ENCODE measurements around the gene ADGRG6. TPM values are rescaled to one million over a fixed set of nuclear protein-coding genes. Genes with fewer than 3 reads are reported as not detected.

ADGRG6 gene
- total and polyA plus RNA-seq, 2 of the 8 experiments (the other 6 are each of a cell fraction or from before 2014, with no cell fraction given): 1.1 to 6.2 TPM

DNA sequence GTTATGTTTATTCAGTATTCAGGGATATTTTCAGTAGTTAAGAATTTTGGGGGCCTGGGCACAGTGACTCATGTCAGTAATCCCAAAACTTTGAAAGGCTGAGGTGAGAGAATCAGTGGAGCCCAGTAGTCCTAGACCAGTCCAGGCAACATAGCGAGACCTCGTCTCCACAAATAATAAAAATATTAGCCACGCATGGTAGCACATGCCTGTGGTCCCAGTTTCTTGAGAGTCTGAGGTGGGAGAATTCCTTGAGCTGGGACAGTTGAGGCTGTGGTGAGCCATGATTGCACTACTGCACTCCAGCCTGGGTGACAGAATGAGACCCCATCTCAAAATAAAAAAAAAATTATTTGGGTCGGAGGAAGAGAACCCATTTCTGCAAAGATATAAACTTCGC lies 20.3 kb downstream of the ADGRG6 start:
- no peak overlapping the region for H2BK20ac ChIP-seq (ENCODE audit: low read length)
- H3K4me1 ChIP-seq (replicated peaks in 1 of 4; ENCODE audit: control insufficient read depth in 3 of 4, insufficient read depth in 4 of 4, low read length in 3 of 4): peaks cover 0 to 2% (median 0%) of the 10 kb centered on the region in 4 experiments; a peak in 1 of 7 replicates
- H3K27me3 ChIP-seq (replicated peaks in 1 of 4; ENCODE audit: control insufficient read depth in 3 of 4, extremely low read depth in 1 of 4, insufficient read depth in 3 of 4, low read length in 3 of 4): no peaks in the 10 kb centered on the region
- ChIA-PET CTCF (ENCODE audit: partially characterized antibody) (interaction anchor here (0.7 kb wide), 1 partner anchor 8 kb away, joined by 3 read pairs; no protein-coding TSS in a partner anchor), POLR2A (ENCODE audit: partially characterized antibody) (no interaction called here)
- H4K5ac ChIP-seq (ENCODE audit: insufficient read length, low read depth, low read length): no peak overlapping the region
- no peaks in the 10 kb centered on the region; the same call in 1 of the 2 replicates for H3K79me1 ChIP-seq (ENCODE audit: low read depth, low read length)
- no peak overlapping the region for H3K4ac ChIP-seq (replicated peaks; ENCODE audit: insufficient read length, low read depth, low read length)
- no peak overlapping the region for H4K91ac ChIP-seq (replicated peaks; ENCODE audit: insufficient read length, low read length)
- H3K9ac ChIP-seq (replicated peaks in 1 of 4; ENCODE audit: extremely low read depth in 1 of 4, low read depth in 3 of 4, low read length in 3 of 4): no peak overlapping the region
- no peak overlapping the region for H2BK12ac ChIP-seq (ENCODE audit: low read depth, low read length)
- H3K23me2 ChIP-seq (ENCODE audit: low read depth, low read length): no peaks in the 10 kb centered on the region
- 94% methylated on average over 5 of the region's 5 CpGs; no CpG with 5 or more reads in 1 of the 2 experiments for WGBS, 2 experiments (ENCODE audit: extremely low coverage in 1 of 2, insufficient coverage in 1 of 2, insufficient read length in 1 of 2, insufficient replicate concordance in 2 of 2, low coverage in 1 of 2, low lambda C conversion rate in 2 of 2, missing lambda C conversion rate in 1 of 2)
- no peak overlapping the region for H4K8ac ChIP-seq (ENCODE audit: extremely low read depth, insufficient read depth, low read length)
- no peaks in the 10 kb centered on the region for H4K20me1 ChIP-seq (replicated peaks in 1 of 2; ENCODE audit: control insufficient read depth in 1 of 2, insufficient read depth in 2 of 2, low read length in 2 of 2)
- TF ChIP-seq CTBP2 (IDR thresholded peaks at IDR 0.05; ENCODE audit: borderline replicate concordance, insufficient read depth, insufficient read length, low read length): no peak
- TF ChIP-seq CHD2 (IDR thresholded peaks at IDR 0.05; ENCODE audit: low read length): no peak
- TF ChIP-seq NRF1 (IDR thresholded peaks at IDR 0.05; ENCODE audit: low read depth, low read length): no peak
- no peak for TF ChIP-seq RXRA (IDR thresholded peaks at IDR 0.05; ENCODE audit: insufficient read depth, low read depth, low read length)
- TF ChIP-seq SIN3A (conservative IDR thresholded peaks at IDR 0.05 in 1 of 2, IDR thresholded peaks at IDR 0.05 in 1 of 2; ENCODE audit: low read depth in 1 of 2, low read length in 2 of 2): no peak
- no peak for TF ChIP-seq SP1 (IDR thresholded peaks at IDR 0.05; ENCODE audit: low read depth, low read length)
- no peak for FAIRE-seq
- no peak overlapping the region for H3K23ac ChIP-seq (ENCODE audit: insufficient read length)
- no peak overlapping the region for H2BK120ac ChIP-seq (replicated peaks; ENCODE audit: low read depth, low read length)
- H2BK15ac ChIP-seq (ENCODE audit: low read length): no peak overlapping the region
- DNase-seq (ENCODE audit: low read depth in 1 of 2, low spot score in 2 of 2): no peak
- no peak overlapping the region for H3K14ac ChIP-seq (ENCODE audit: insufficient read length)
- no peak overlapping the region for H3K4me2 ChIP-seq (ENCODE audit: insufficient read depth in 1 of 2, low read depth in 2 of 2, low read length in 2 of 2)
- no peaks in the 10 kb centered on the region for H3K36me3 ChIP-seq (ENCODE audit: control insufficient read depth in 2 of 4, insufficient read depth in 4 of 4, low read length in 3 of 4)
- H2AFZ ChIP-seq (ENCODE audit: low read length): no peak overlapping the region
- no peak overlapping the region for H2AK5ac ChIP-seq (ENCODE audit: low read depth, low read length)
- no peak overlapping the region for H2BK5ac ChIP-seq (ENCODE audit: low read depth, low read length)
- no peak overlapping the region for H3K18ac ChIP-seq (ENCODE audit: extremely low read depth, low read length)
- H3K79me2 ChIP-seq (ENCODE audit: control insufficient read depth in 1 of 2, insufficient read depth in 2 of 2, low read length in 2 of 2): no peaks in the 10 kb centered on the region
- no peak overlapping the region for H3K4me3 ChIP-seq (ENCODE audit: extremely low read depth in 1 of 4, insufficient read depth in 2 of 4, low read depth in 3 of 4, low read length in 4 of 4)
- no peak overlapping the region for H3K56ac ChIP-seq (replicated peaks; ENCODE audit: insufficient read length, low read depth, low read length)
- no peak overlapping the region for H3K27ac ChIP-seq (ENCODE audit: low read depth, low read length)
- no peaks in the 10 kb centered on the region for H3K9me3 ChIP-seq (ENCODE audit: insufficient read depth in 2 of 2, low read depth in 1 of 2, low read length in 1 of 2)

All from H1 (cell line).